A549 treated with AZD9567 at 1 μM for 4 hours (cell line): ENCODE measurements around the gene FOXC1. TPM values are rescaled to one million over a fixed set of nuclear protein-coding genes. Genes with fewer than 3 reads are reported as not detected.

Source experiments
- total RNA-seq: library from RNA; stranded (reverse); fragments of 200-300 nt; extraction: Qiagen RNA extraction; gene quantifications from 5 replicates; pipeline ENCODE4 v1.2.3, GENCODE V29; 2022; ENCODE audit not compliant: insufficient read depth

The FOXC1 gene
- 5.7 to 7.4 TPM (median 7.3 TPM) in 5 replicates for total RNA-seq

DNA sequence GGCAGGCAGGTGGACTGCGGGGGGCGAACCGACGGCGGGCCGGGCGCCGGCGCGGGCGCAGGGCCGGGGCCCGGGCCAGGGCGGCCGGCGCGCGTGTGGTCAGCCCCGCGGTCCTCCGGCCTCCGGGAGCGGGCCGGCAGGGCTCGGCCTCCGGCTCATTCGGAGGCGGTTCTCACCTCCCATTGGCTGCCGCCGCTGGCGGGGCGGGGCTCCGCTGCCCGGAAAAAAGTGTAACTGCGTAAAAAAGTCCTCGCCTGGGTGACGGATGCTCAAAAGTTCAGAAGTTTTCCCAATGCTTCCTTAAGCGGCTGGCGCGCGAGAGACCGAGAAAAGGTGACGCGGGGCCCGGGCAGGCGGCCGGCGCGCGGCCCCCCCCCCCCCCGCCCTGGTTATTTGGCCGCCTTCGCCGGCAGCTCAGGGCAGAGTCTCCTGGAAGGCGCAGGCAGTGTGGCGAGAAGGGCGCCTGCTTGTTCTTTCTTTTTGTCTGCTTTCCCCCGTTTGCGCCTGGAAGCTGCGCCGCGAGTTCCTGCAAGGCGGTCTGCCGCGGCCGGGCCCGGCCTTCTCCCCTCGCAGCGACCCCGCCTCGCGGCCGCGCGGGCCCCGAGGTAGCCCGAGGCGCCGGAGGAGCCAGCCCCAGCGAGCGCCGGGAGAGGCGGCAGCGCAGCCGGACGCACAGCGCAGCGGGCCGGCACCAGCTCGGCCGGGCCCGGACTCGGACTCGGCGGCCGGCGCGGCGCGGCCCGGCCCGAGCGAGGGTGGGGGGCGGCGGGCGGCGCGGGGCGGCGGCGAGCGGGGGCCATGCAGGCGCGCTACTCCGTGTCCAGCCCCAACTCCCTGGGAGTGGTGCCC, at the start of gene FOXC1:
Gene FOXC1 (plus strand): TSS at position 268 of the 849 bp plus-strand sequence. CDS start 531 bp downstream, at position 799.

Other genes with a start within 250 kb of the FOXC1 start
- gene FOXF2, start 220.3 kb upstream of the FOXC1 start, total RNA-seq = 14.3 to 19.0 TPM (median 18.6 TPM) in 5 replicates